SHP77 treated with DMSO at 0.1 percent for 48 hours (cell line): ENCODE results near the gene SNIP1.
"Not testable (repeated sequence)": the region's sequence is repeated elsewhere in the genome, so short reads cannot be mapped to it uniquely, and the experiment has no call there.

Experiments
- DNase-seq: peaks from one replicate; lab custom pipeline; 2025; lab: John Stamatoyannopoulos, UW

SNIP1 gene

GRCh38 chr1:37513795-37514349, 40.2 kb downstream of the SNIP1 start:
- no peak for DNase-seq

GRCh38 chr1:37509181-37509580, 44.9 kb downstream of the SNIP1 start:
- no peak for DNase-seq

GRCh38 chr1:37506740-37507139, 47.4 kb downstream of the SNIP1 start:
- no peak for DNase-seq

GRCh38 chr1:37502791-37503190, 51.3 kb downstream of the SNIP1 start:
- DNase-seq, result not testable (repeated sequence)

GRCh38 chr1:37502104-37502503, 52.0 kb downstream of the SNIP1 start:
- no peak for DNase-seq

- DNase-seq, result no peak
Observed at GRCh38 chr1:37501661-37502060, 52.4 kb downstream of the SNIP1 start.

GRCh38 chr1:37498872-37499617, 55.0 kb downstream of the SNIP1 start:
- peak; percentile 44 for DNase-seq

- DNase-seq, result peak; percentile 72
Observed at GRCh38 chr1:37497832-37498231, 56.3 kb downstream of the SNIP1 start.

- no peak for DNase-seq
Observed at GRCh38 chr1:37495875-37496274, 58.2 kb downstream of the SNIP1 start.

GRCh38 chr1:37493336-37494098, 60.6 kb downstream of the SNIP1 start:
- DNase-seq, result no peak

GRCh38 chr1:37487619-37487984, 66.5 kb downstream of the SNIP1 start:
- DNase-seq, result no peak

- no peak for DNase-seq
Observed at GRCh38 chr1:37486680-37487618, 67.1 kb downstream of the SNIP1 start.

- no peak for DNase-seq
Observed at GRCh38 chr1:37485902-37486679, 68.0 kb downstream of the SNIP1 start.
